HG02884 (cell line): ENCODE measurements around the gene CEP78.
"Not testable (repeated sequence)": the region's sequence is repeated elsewhere in the genome, so short reads cannot be mapped to it uniquely, and the experiment has no call there.

Experiments used
- ATAC-seq: cut with Tn5 transposase; IDR thresholded peaks from one replicate; pipeline ENCODE4 v1.9.1; 2021; ENCODE audit warnings: mild to moderate bottlenecking, moderate library complexity; ENCODE audit not compliant: unreplicated experiment

Gene CEP78

GRCh38 chr9:78235762-78236550 lies at the start of gene CEP78:
CEP78 (plus strand) TSS chr9:78236075; CDS start chr9:78236351, 276 bp downstream.
- ATAC-seq = peak; percentile 97

- no peak for ATAC-seq
Measured at GRCh38 chr9:78187763-78188484, 48.0 kb upstream of the CEP78 start.

- no peak for ATAC-seq
Measured at GRCh38 chr9:78188594-78188993, 47.3 kb upstream of the CEP78 start.

GRCh38 chr9:78189001-78189400 lies 46.9 kb upstream of the CEP78 start:
- no peak for ATAC-seq

- no peak for ATAC-seq
Measured at GRCh38 chr9:78189461-78189860, 46.4 kb upstream of the CEP78 start.

GRCh38 chr9:78191931-78192330 lies 43.9 kb upstream of the CEP78 start:
- ATAC-seq = no peak

- ATAC-seq = no peak
Measured at GRCh38 chr9:78196258-78196657, 39.6 kb upstream of the CEP78 start.

GRCh38 chr9:78201158-78201777 lies 34.6 kb upstream of the CEP78 start:
- ATAC-seq = peak; percentile 67

- ATAC-seq = no peak
Measured at GRCh38 chr9:78207319-78207718, 28.6 kb upstream of the CEP78 start.

- ATAC-seq = no peak
Measured at GRCh38 chr9:78207901-78208300, 28.0 kb upstream of the CEP78 start.

GRCh38 chr9:78209127-78209526 lies 26.7 kb upstream of the CEP78 start:
- ATAC-seq = no peak

- ATAC-seq = peak; percentile 82
Measured at GRCh38 chr9:78210841-78211301, 25.0 kb upstream of the CEP78 start.

- ATAC-seq = no peak
Measured at GRCh38 chr9:78212868-78213267, 23.0 kb upstream of the CEP78 start.

- ATAC-seq = no peak
Measured at GRCh38 chr9:78213712-78214111, 22.2 kb upstream of the CEP78 start.

- no peak for ATAC-seq
Measured at GRCh38 chr9:78214492-78214891, 21.4 kb upstream of the CEP78 start.

- no peak for ATAC-seq
Measured at GRCh38 chr9:78215706-78216105, 20.2 kb upstream of the CEP78 start.

GRCh38 chr9:78218890-78219289 lies 17.0 kb upstream of the CEP78 start:
- ATAC-seq = no peak

GRCh38 chr9:78221425-78221824 lies 14.4 kb upstream of the CEP78 start:
- no peak for ATAC-seq

- ATAC-seq = not testable (repeated sequence)
Measured at GRCh38 chr9:78221841-78222240, 14.0 kb upstream of the CEP78 start.

GRCh38 chr9:78230761-78231160 lies 5.1 kb upstream of the CEP78 start:
- ATAC-seq = no peak

GRCh38 chr9:78232471-78232870 lies 3.4 kb upstream of the CEP78 start:
- ATAC-seq = not testable (repeated sequence)

GRCh38 chr9:78234810-78235209 lies 1.1 kb upstream of the CEP78 start:
- ATAC-seq = no peak
